ENCODE results near the gene CCNDBP1.

CCNDBP1 gene

DNA sequence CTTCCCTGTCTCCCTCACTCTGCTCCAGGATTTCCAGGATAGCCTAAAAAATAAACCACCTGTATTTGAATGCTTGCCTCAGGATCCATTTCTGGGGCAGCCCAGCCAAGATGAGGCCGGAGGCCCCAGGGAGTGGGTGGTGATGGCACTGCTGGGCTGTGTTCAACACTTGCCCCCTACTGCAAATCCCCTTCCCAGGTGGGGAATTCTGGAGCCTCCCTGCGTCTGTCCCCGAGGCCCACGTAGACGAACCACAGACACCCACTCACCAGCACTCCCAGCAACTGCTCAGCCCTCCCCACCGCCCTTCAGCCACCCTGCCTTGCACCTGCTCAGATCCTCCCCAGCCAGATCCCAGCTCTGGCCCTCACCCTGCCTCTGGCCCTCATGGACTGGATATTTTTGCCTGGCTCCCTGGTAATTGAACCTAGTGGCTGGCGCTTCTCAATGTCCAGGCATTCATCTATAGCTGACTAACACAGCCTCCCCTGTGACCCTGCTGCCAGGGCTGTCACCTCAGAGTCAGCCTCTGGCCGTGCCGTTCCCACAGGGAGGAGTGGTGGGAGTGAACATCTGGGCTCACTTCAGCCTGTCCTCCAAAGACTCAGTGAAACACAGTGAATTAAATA lies 52.8 kb downstream of the CCNDBP1 start:
- H3K36me3 ChIP-seq (ENCODE audit: insufficient read depth, low read length), result no peaks in the 10 kb centered on the region
- H3K4me3 ChIP-seq (ENCODE audit: low read depth in 1 of 2, low read length in 2 of 2), result no peak overlapping the region
- H3K4me1 ChIP-seq (ENCODE audit: insufficient read depth, low read length), result no peaks in the 10 kb centered on the region
- no peak overlapping the region for H3K9ac ChIP-seq (ENCODE audit: low read length)
- no peak overlapping the region for H3K27ac ChIP-seq (ENCODE audit: low read depth, low read length)
- H3K27me3 ChIP-seq (ENCODE audit: control insufficient read depth in 1 of 2, insufficient read depth in 2 of 2, low read length in 2 of 2), result no peaks in the 10 kb centered on the region
- no peaks in the 10 kb centered on the region for H3K9me3 ChIP-seq (ENCODE audit: low read length)

DNA sequence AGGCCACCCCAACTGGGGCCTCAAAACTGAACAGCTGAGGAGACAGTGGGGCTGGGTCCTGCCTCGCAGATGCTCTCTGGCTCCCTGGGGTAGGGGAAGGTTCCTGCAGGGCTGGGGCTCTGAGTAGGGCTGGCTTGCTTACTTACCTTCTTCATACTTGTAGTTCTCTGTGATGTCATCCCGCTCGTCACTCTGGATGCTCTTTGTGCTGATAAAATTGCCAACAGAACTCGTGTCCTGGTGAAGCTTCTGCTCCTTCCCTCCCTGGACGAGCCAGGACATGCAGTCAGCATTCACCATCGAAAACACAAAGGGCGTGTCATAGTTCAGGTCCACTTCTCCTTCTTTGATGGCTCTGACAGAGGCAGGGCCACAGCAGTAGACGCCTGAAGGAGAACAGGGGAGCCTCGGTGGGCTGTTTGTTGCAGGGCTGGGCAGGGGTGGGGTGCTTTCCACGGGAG lies 53.5 kb downstream of the CCNDBP1 start:
- Histone ChIP-seq H3K4me1 (ENCODE audit: insufficient read depth, low read length) (no peaks in the 10 kb centered on the region), H3K4me3 (ENCODE audit: low read depth in 1 of 2, low read length in 2 of 2) (no peak overlapping the region), H3K9me3 (ENCODE audit: low read length) (no peaks in the 10 kb centered on the region), H3K9ac (ENCODE audit: low read length) (no peak overlapping the region), H3K27ac (ENCODE audit: low read depth, low read length) (no peak overlapping the region), H3K36me3 (ENCODE audit: insufficient read depth, low read length) (no peaks in the 10 kb centered on the region), H3K27me3 (ENCODE audit: control insufficient read depth in 1 of 2, insufficient read depth in 2 of 2, low read length in 2 of 2) (no peaks in the 10 kb centered on the region)

DNA sequence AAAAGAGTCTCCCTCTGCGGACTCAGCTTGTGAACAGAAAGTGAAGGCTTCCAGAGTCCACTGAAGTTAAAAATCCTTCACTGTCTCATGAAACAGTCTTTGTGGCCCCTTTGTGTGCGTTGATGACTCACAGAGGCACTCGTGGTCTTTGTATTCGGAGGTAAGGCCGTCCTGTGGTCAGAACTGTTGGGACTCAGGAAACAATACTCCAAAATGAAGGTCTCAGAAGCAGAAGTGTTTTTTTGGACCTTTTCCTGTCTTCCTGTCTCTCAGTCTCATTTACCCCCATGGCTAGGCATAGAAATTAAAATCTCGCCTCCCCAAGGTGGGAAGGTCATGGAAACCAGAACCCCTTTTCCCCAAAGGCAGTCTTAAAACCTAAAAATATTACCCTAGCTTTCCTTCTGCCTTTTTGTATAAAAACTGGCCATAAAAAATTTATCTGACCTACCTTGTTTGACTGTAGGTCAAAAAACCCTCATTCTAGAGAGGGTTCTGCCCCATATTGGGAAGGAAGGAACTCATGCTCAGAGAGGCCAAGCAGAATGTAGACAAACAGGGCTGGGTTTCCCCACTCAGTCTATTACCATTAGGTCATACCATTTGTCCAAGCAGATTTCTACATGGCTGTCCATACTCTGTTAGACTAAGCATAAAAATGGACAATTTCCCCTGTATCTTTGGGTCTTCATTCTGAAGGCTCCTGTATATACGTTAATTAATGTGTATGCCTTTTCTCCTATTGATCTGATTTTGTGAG lies 54.7 kb downstream of the CCNDBP1 start:
- H3K4me3 ChIP-seq (ENCODE audit: low read depth in 1 of 2, low read length in 2 of 2), result no peak overlapping the region
- H3K27me3 ChIP-seq (ENCODE audit: control insufficient read depth in 1 of 2, insufficient read depth in 2 of 2, low read length in 2 of 2), result no peaks in the 10 kb centered on the region
- H3K4me1 ChIP-seq (ENCODE audit: insufficient read depth, low read length), result no peaks in the 10 kb centered on the region
- H3K36me3 ChIP-seq (ENCODE audit: insufficient read depth, low read length), result no peaks in the 10 kb centered on the region
- H3K27ac ChIP-seq (ENCODE audit: low read depth, low read length), result no peak overlapping the region
- H3K9ac ChIP-seq (ENCODE audit: low read length), result no peak overlapping the region
- no peaks in the 10 kb centered on the region for H3K9me3 ChIP-seq (ENCODE audit: low read length)

DNA sequence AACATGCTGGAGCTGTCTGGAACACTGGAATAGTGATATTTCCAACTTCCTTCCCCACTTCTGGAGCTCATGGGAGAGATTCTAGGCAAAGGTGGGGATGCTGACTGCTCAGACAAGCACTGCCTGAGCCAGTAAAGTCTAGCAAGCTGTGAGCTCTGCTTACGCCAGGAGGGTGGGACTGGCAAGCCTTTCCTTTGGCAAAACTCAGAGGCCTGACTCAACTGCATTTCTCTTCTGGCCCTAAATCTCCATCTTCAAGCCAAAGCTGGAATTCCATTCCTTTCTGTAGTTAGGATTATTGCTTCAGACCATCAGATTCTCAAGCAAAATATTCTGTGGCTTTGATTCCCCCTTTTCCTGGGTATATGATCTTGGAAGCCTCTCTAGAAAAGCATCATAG lies 55.9 kb downstream of the CCNDBP1 start:
- no peak overlapping the region for H3K9ac ChIP-seq (ENCODE audit: low read length)
- no peak overlapping the region for H3K4me3 ChIP-seq (ENCODE audit: low read depth in 1 of 2, low read length in 2 of 2)
- no peaks in the 10 kb centered on the region for H3K36me3 ChIP-seq (ENCODE audit: insufficient read depth, low read length)
- H3K27ac ChIP-seq (ENCODE audit: low read depth, low read length), result no peak overlapping the region
- no peaks in the 10 kb centered on the region for H3K4me1 ChIP-seq (ENCODE audit: insufficient read depth, low read length)
- H3K9me3 ChIP-seq (ENCODE audit: low read length), result no peaks in the 10 kb centered on the region
- no peaks in the 10 kb centered on the region for H3K27me3 ChIP-seq (ENCODE audit: control insufficient read depth in 1 of 2, insufficient read depth in 2 of 2, low read length in 2 of 2)

DNA sequence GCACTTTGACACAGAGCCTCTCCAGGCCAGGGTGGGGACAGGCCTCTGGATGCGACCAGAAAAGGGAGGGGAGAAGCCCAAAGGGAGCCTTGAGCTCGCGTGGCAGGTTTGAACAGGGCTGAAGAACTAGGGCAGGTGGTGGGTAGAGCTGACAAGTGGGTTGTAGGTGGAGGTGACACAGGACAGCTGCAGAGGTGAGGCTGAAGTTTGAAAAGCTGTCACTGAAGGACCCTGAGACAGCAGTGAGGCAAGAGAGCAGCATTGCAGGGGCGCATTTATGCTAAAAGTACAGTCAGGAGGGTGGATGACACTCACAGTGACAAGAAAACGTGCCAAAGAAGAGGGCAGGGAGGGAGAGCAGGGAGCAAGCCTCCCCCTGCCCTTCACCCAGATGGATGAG lies 57.4 kb downstream of the CCNDBP1 start:
- no peak overlapping the region for H3K4me3 ChIP-seq (ENCODE audit: low read depth in 1 of 2, low read length in 2 of 2)
- no peaks in the 10 kb centered on the region for H3K27me3 ChIP-seq (ENCODE audit: control insufficient read depth in 1 of 2, insufficient read depth in 2 of 2, low read length in 2 of 2)
- no peak overlapping the region for H3K27ac ChIP-seq (ENCODE audit: low read depth, low read length)
- H3K9me3 ChIP-seq (ENCODE audit: low read length), result no peaks in the 10 kb centered on the region
- H3K36me3 ChIP-seq (ENCODE audit: insufficient read depth, low read length), result no peaks in the 10 kb centered on the region
- H3K9ac ChIP-seq (ENCODE audit: low read length), result no peak overlapping the region
- no peaks in the 10 kb centered on the region for H3K4me1 ChIP-seq (ENCODE audit: insufficient read depth, low read length)

DNA sequence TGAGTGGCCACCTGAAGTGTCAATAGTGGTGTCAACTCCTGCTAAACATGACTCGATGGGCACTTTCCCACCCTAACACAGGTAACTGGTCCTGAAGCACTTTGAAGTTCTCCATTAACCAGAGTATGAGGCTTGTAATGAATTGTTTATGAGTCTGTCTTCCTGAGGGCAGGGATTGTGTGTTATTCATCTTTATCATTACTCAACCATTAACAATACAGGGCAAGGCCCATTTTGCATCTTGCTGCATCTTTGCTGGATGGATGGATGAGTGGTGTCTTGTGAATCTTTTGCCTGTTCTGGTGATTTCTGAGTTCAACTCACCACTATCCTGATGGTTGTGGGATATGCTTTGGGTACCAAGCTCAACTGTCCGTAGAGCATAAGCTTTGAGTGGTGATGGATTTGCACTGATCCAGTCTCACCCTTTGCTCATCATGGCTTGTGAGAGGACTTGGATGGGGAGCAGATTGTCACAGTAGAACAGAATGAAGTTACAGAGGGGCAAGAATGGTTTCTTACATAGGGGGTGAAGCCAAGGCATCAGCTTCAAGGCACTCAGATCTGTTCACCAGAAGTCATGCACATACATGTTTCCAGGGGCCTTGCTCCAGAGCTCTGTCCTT lies 57.9 kb downstream of the CCNDBP1 start:
- Histone ChIP-seq H3K27me3 (ENCODE audit: control insufficient read depth in 1 of 2, insufficient read depth in 2 of 2, low read length in 2 of 2) (no peaks in the 10 kb centered on the region), H3K9me3 (ENCODE audit: low read length) (no peaks in the 10 kb centered on the region), H3K4me1 (ENCODE audit: insufficient read depth, low read length) (no peaks in the 10 kb centered on the region), H3K36me3 (ENCODE audit: insufficient read depth, low read length) (no peaks in the 10 kb centered on the region), H3K27ac (ENCODE audit: low read depth, low read length) (no peak overlapping the region), H3K4me3 (ENCODE audit: low read depth in 1 of 2, low read length in 2 of 2) (no peak overlapping the region), H3K9ac (ENCODE audit: low read length) (no peak overlapping the region)

DNA sequence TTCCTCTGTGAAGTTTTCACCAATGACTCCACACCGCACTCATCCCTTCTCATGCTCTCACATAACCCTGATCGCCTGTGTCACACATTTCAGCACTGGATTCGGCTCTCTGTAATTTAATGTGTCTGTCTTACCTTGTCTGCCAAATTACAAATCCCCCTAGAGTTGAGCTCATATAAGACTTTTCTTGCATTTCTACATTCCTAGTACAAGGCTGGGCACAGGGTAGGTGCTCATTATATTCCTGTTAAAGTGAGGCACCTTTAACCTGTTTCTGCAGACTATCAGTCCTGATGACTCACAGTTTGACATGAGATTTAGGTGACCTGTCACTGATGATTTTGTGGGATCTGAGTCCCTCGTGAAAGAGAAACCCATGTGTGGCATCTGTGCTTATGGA lies 58.9 kb downstream of the CCNDBP1 start:
- Histone ChIP-seq H3K4me3 (ENCODE audit: low read depth in 1 of 2, low read length in 2 of 2) (no peak overlapping the region), H3K9me3 (ENCODE audit: low read length) (no peaks in the 10 kb centered on the region), H3K36me3 (ENCODE audit: insufficient read depth, low read length) (no peaks in the 10 kb centered on the region), H3K4me1 (ENCODE audit: insufficient read depth, low read length) (no peaks in the 10 kb centered on the region), H3K27me3 (ENCODE audit: control insufficient read depth in 1 of 2, insufficient read depth in 2 of 2, low read length in 2 of 2) (no peaks in the 10 kb centered on the region), H3K27ac (ENCODE audit: low read depth, low read length) (no peak overlapping the region), H3K9ac (ENCODE audit: low read length) (no peak overlapping the region)

DNA sequence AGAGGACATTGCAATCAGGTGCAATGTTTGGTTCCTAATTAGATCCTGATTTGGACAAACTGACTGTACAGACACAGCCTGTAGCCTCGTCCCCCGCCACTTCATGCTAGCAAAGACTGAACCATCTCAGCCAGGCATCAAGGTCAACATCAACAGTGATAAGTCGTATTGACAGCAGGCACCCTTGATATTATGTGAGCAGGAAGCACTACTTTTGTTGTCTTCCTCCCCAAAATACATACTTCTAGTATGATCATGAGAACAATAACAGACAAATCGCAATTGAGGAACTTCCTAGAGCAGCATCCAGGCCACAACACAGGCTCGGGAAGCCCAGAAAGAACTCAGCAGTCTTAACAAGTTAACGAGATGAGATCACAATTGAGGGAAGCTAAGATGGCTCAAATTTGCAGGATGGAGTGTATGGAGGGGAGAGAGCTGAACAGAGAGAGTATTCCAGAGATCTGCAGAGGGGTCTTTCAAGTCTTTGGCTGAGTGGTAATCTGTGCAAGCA lies 61.1 kb downstream of the CCNDBP1 start:
- H3K9ac ChIP-seq (ENCODE audit: low read length), result no peak overlapping the region
- no peaks in the 10 kb centered on the region for H3K36me3 ChIP-seq (ENCODE audit: insufficient read depth, low read length)
- no peaks in the 10 kb centered on the region for H3K27me3 ChIP-seq (ENCODE audit: control insufficient read depth in 1 of 2, insufficient read depth in 2 of 2, low read length in 2 of 2)
- no peaks in the 10 kb centered on the region for H3K9me3 ChIP-seq (ENCODE audit: low read length)
- H3K4me1 ChIP-seq (ENCODE audit: insufficient read depth, low read length), result no peaks in the 10 kb centered on the region
- no peak overlapping the region for H3K4me3 ChIP-seq (ENCODE audit: low read depth in 1 of 2, low read length in 2 of 2)
- H3K27ac ChIP-seq (ENCODE audit: low read depth, low read length), result no peak overlapping the region

All from muscle layer of colon (tissue), 2 donors.